ENCODE results near the gene UFSP1.
"Not testable (repeated sequence)": the region's sequence is repeated elsewhere in the genome, so short reads cannot be mapped to it uniquely, and the experiment has no call there.

UFSP1 gene

DNA sequence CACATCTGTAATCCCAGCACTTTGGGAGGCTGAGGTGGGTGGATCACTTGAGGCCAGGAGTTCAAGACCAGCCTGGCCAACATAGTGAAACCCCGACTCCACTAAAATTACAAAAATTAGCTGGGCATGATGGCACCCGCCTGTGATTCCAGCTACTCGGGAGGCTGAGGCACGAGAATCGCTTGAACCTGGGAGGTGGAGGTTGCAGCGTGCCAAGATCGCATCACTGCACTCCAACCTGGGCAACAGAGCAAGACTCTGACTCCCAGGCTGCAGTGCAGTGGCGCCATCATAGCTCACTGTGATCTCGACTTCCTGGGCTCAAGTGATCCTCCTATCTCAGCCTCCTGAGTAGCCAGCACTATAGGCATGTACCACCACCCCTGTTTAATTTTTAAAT lies 34.6 kb downstream of the UFSP1 start:
- DNase-seq: not testable (repeated sequence)

DNA sequence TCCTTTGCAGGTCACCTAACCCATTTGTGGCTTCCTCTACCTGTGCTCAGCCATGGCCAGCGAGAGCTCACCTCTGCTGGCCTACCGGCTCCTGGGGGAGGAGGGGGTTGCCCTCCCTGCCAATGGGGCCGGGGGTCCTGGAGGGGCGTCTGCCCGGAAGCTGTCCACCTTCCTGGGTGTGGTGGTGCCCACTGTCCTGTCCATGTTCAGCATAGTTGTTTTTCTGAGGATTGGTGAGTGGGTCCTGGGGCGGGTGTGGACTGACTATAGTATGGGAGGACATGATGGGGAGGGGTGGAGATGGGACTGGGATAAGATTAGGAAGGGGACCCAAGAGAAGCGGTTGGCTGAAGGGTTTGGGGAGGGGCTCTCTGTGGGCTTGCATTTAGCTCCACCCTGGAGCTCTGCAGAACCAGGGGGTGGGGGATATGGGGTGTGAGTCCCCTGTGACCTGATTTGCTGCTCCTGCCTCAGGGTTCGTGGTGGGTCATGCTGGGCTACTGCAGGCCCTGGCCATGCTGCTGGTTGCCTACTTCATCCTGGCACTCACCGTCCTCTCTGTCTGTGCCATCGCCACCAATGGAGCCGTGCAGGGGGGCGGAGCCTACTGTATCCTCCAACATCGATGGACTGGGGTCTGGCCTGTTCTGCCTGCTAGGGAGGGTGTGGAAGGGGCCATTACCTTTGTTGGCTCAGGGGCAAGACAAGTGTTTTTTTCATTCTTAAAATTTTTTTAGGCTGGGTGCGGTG lies 35.2 kb downstream of the UFSP1 start:
- no peak for DNase-seq

DNA sequence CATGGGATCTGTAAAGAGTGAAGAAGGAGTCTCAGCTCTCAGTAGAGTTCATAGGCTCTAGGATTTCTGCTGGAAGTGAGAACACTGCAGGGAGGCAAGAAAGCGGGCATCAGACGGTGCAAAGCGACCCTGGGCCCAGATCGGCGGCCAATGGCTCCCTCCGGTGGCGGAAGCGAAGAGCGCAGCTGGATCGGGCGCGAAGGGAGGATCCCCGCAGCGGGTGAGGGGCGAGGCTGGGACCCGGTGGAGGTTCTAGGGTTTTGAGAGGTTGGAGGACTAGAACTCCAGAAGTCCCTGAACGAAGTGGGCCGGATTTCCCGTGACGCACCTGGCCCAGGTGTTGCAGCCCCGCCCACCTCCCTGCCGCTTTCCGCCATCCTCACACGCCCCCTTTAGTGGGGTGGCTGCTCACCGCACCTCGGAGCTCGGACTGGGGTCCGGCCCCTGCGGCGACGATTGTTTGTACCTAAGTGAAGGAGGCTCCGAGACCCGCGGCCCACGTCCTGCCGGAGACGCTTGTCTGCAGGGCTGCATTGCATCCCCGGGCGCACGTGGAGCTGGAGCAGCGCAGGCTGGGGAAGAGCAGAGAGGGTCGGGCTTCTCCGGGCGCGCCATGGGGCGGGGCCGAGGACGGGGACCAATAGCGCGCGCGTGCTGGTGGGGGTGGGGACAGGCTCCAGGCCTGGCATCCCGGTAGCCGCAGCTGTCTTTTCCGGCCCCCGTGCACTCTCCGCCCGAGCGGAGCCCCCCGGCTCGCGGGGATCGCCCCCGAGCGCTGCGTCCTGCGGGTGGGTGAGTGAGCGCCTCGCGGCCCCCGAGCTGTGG lies 37.3 kb downstream of the UFSP1 start, which contains the start of gene SLC12A9:
SLC12A9 (plus strand) TSS at position 666 of the 825 bp plus-strand sequence. CDS start 1,485 bp downstream, outside the sequence.
- peak; percentile 96 for DNase-seq

DNA sequence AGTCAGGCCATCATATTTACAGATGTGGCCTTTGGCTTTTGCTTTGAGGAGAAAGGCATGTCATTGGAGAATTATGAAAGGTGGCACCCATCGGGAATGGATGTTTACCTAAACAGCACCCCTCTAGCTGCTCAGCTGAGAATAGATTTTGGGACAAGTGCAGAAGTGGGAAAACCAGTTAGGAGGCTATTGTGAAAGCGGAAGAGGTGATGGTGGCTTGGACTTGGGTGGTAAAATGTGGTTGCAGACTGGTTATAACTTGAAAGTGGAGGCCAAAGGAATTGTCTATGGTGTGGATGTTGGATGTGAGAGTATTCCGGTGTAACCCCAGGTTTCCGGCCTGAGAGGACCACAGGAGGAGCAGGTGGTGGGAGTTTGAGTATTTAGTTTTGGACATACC lies 42.2 kb downstream of the UFSP1 start:
- no peak for DNase-seq

DNA sequence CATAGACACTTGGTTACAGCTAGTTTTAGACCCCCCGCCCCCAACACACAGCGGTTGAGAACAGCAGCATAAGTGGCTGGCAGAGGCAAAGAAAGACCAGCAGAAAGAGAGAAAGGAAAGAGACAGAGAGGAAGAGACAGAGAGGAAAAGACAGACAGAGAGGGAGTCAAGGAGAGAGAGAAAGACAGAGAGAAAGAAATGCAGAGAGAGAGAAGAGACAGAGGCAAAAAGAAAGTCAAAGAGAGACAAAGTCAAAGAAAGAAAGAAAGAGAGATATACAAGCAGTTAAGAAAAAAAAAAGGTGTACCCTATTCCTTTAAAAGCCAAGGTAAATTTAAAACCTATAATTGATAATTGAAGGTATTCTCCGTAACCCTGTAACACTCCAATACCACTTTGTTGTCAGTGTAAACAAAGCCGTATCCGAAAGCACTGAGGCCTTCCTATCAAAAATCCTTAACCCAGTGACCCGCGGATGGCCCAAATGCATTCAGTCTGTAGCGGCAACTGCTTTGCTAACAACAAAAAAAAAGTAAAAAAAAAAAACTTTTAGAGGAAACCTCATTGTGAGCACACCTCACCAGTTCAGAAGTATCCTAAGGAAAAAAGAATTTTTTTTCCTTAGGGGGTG lies 48.9 kb downstream of the UFSP1 start:
- no peak for DNase-seq

DNA sequence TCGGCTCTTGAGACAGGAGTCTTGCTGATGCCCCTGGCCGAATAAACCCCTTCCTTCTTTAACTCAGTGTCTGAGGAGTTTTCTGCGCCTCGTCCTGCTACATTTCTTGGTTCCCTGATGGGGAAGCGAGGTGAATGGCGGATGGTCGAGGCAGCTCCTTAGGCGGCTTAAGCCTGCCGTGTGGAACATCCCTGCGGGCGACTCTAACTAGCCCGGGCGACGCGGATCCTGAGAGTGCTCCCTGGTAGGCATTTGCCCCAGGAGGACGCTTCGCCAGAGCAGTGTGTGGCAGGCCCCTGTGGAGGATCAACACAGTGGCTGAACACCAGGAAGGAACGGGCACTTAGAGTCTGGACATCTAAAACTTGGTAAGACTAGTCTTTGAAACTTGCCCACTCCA lies 50.2 kb downstream of the UFSP1 start:
- DNase-seq: no peak

All from NCI-H69 (cell line).